Cardiac septum (tissue), 1 donor: ENCODE measurements around the gene S100A5. TPM values are rescaled to one million over a fixed set of nuclear protein-coding genes. Genes with fewer than 3 reads are reported as not detected.
A peak's percentile ranks its signal among the peaks of the same experiment; 100 is the strongest.
"Not testable (repeated sequence)": the region's sequence is repeated elsewhere in the genome, so short reads cannot be mapped to it uniquely, and the experiment has no call there.

Source experiments
- DNase-seq: peaks from one replicate; pipeline ENCODE4 v3.0.0-alpha.2; 2020; ENCODE audit warnings: low spot score
- intact Hi-C: fragments of 100-400 bp; cut with DNase I; formaldehyde crosslinking; loops from one replicate; pipeline ENCODE4 v1.14.0; 2022
- long read RNA-seq: library from polyadenylated mRNA; unstranded; transcript quantifications from one replicate; pipeline ENCODE4 v2.0.0, GENCODE V29; 2021
- total RNA-seq: library from RNA; stranded (reverse); fragmentation: NEBNext Ultra II Directional; extraction: Animal tissue kit (Norgen Biotek cat#: 25700); gene quantifications from one replicate; pipeline ENCODE4 v1.2.1, GENCODE V29; 2021
- donor health status: DM: no; HTN: no; CAD: no.

The S100A5 gene
- not detected for total RNA-seq
- long read RNA-seq: 0 reads

GRCh38 chr1:153540394-153541361 lies at the start of gene S100A5:
Gene S100A5, minus strand, starts transcription at chr1:153540934. Its CDS starts 743 bp downstream, at chr1:153540191.
- DNase-seq: no peak
- intact Hi-C loops: no loop called here

- DNase-seq: no peak
- intact Hi-C loops: no loop called here
These were observed 47.7 kb upstream of the S100A5 start for GRCh38 chr1:153588482-153588881.

- DNase-seq, intact Hi-C loops: not testable (repeated sequence)
These were observed 47.3 kb upstream of the S100A5 start for GRCh38 chr1:153588033-153588432.

- intact Hi-C loops: no loop called here
These were observed 46.6 kb upstream of the S100A5 start for GRCh38 chr1:153587314-153587713.

GRCh38 chr1:153586347-153586746 lies 45.6 kb upstream of the S100A5 start:
- intact Hi-C loops: no loop called here

More at GRCh38 chr1:153587314-153587713, 46.6 kb upstream of the S100A5 start:
- no peak for DNase-seq

GRCh38 chr1:153585006-153585405 lies 44.3 kb upstream of the S100A5 start:
- intact Hi-C loops: no loop called here
- DNase-seq: no peak

More at GRCh38 chr1:153586347-153586746, 45.6 kb upstream of the S100A5 start:
- DNase-seq: no peak

GRCh38 chr1:153583976-153584375 lies 43.2 kb upstream of the S100A5 start:
- DNase-seq: no peak
- intact Hi-C loops: no loop called here

GRCh38 chr1:153583514-153583913 lies 42.8 kb upstream of the S100A5 start:
- intact Hi-C loops, DNase-seq: not testable (repeated sequence)

- DNase-seq, intact Hi-C loops: not testable (repeated sequence)
These were observed 42.1 kb upstream of the S100A5 start for GRCh38 chr1:153582836-153583235.

- DNase-seq: no peak
- intact Hi-C loops: no loop called here
These were observed 38.2 kb upstream of the S100A5 start for GRCh38 chr1:153578936-153579335.

GRCh38 chr1:153578490-153578889 lies 37.8 kb upstream of the S100A5 start:
- DNase-seq: no peak
- intact Hi-C loops: no loop called here

GRCh38 chr1:153577624-153578051 lies 36.9 kb upstream of the S100A5 start:
- no peak for DNase-seq
- intact Hi-C loops: no loop called here

GRCh38 chr1:153577138-153577537 lies 36.4 kb upstream of the S100A5 start:
- intact Hi-C loops: no loop called here
- no peak for DNase-seq

GRCh38 chr1:153575497-153575896 lies 34.8 kb upstream of the S100A5 start:
- DNase-seq, intact Hi-C loops: not testable (repeated sequence)

- DNase-seq, intact Hi-C loops: not testable (repeated sequence)
These were observed 34.4 kb upstream of the S100A5 start for GRCh38 chr1:153575081-153575491.

GRCh38 chr1:153573351-153573750 lies 32.6 kb upstream of the S100A5 start:
- intact Hi-C loops: loop anchor here (2.0 to 5.0 kb wide), 3 partner anchors 97 to 414 kb away; partner anchors contain the start of genes ILF2 and RAB13
- DNase-seq: no peak

- intact Hi-C loops: loop anchor here (2.0 to 5.0 kb wide), 3 partner anchors 98 to 415 kb away; partner anchors contain the start of genes ILF2 and RAB13
These were observed 31.9 kb upstream of the S100A5 start for GRCh38 chr1:153572569-153573015.

GRCh38 chr1:153571706-153572105 lies 31.0 kb upstream of the S100A5 start:
- no peak for DNase-seq
- intact Hi-C loops: loop anchor here (2.0 to 5.0 kb wide), 3 partner anchors 99 to 416 kb away; partner anchors contain the start of genes ILF2 and RAB13

More at GRCh38 chr1:153572569-153573015, 31.9 kb upstream of the S100A5 start:
- peak; percentile 86 for DNase-seq

- DNase-seq: no peak
- intact Hi-C loops: loop anchor here (5.0 kb wide), 2 partner anchors 201 to 416 kb away; partner anchors contain the start of gene RAB13
These were observed 30.1 kb upstream of the S100A5 start for GRCh38 chr1:153570874-153571273.

GRCh38 chr1:153569465-153569864 lies 28.7 kb upstream of the S100A5 start:
- DNase-seq: no peak
- intact Hi-C loops: loop anchor here (2.0 to 5.0 kb wide), 2 partner anchors 47 to 217 kb away; partner anchors contain the start of gene S100A14
